HEK293 (cell line): ENCODE results near the gene UPF2.

ENCODE experiments used
- BCL11A ChIP-seq: fragments of 450-650 bp; formaldehyde crosslinking; IDR thresholded peaks from 2 replicates; pipeline ENCODE4 v1.5.1; 2016; ENCODE audit warnings: low read depth, missing biosample characterization, missing genetic modification characterization
- BCL6B ChIP-seq: fragments of 450-650 bp; formaldehyde crosslinking; IDR thresholded peaks from 2 replicates; pipeline ENCODE4 v1.5.1; 2017; ENCODE audit warnings: missing biosample characterization, missing genetic modification characterization
- GLIS1 ChIP-seq: fragments of 450-650 bp; formaldehyde crosslinking; IDR thresholded peaks from 2 replicates; pipeline ENCODE4 v1.5.1; 2016; ENCODE audit warnings: missing biosample characterization, missing genetic modification characterization
- KLF17 ChIP-seq: fragments of 450-650 bp; formaldehyde crosslinking; IDR thresholded peaks from 2 replicates; pipeline ENCODE4 v1.5.1; 2016; ENCODE audit warnings: missing biosample characterization, missing genetic modification characterization
- MZF1 ChIP-seq: fragments of 450-650 bp; formaldehyde crosslinking; IDR thresholded peaks from 2 replicates; pipeline ENCODE4 v1.5.1; 2017; ENCODE audit warnings: missing biosample characterization, missing genetic modification characterization, borderline replicate concordance
- PRDM10 ChIP-seq: fragments of 450-650 bp; formaldehyde crosslinking; IDR thresholded peaks from 2 replicates; pipeline ENCODE4 v1.5.1; 2016; ENCODE audit warnings: missing biosample characterization, missing genetic modification characterization
- PRDM4 ChIP-seq: fragments of 450-650 bp; formaldehyde crosslinking; IDR thresholded peaks from 2 replicates; pipeline ENCODE4 v1.5.1; 2017; ENCODE audit warnings: missing biosample characterization, missing genetic modification characterization
- SP7 ChIP-seq: fragments of 450-650 bp; formaldehyde crosslinking; IDR thresholded peaks from 2 replicates; pipeline ENCODE4 v1.5.1; 2016; ENCODE audit warnings: missing biosample characterization, missing genetic modification characterization
- TCF7L2 ChIP-seq: IDR thresholded peaks from 2 replicates; pipeline ENCODE4 v1.6.1; 2011; ENCODE audit warnings: low read depth, mild to moderate bottlenecking, inconsistent platforms, low read length, moderate library complexity, borderline replicate concordance
- YY2 ChIP-seq: fragments of 450-650 bp; formaldehyde crosslinking; IDR thresholded peaks from 2 replicates; pipeline ENCODE4 v1.5.1; 2016; ENCODE audit warnings: missing biosample characterization, missing genetic modification characterization
- ZFP3 ChIP-seq: fragments of 450-650 bp; formaldehyde crosslinking; IDR thresholded peaks from 2 replicates; pipeline ENCODE4 v1.5.1; 2016; ENCODE audit warnings: low read depth, missing biosample characterization, missing genetic modification characterization
- ZNF19 ChIP-seq: fragments of 450-650 bp; formaldehyde crosslinking; IDR thresholded peaks from 2 replicates; pipeline ENCODE4; 2016; ENCODE audit warnings: missing biosample characterization, missing genetic modification characterization, low read depth
- ZNF24 ChIP-seq: fragments of 450-650 bp; formaldehyde crosslinking; IDR thresholded peaks from 2 replicates; pipeline ENCODE4 v1.5.1; 2016; ENCODE audit warnings: missing biosample characterization, missing genetic modification characterization
- ZNF473 ChIP-seq: fragments of 450-650 bp; formaldehyde crosslinking; IDR thresholded peaks from 2 replicates; pipeline ENCODE4 v1.5.1; 2017; ENCODE audit warnings: missing biosample characterization, missing genetic modification characterization
- ZNF561 ChIP-seq: fragments of 450-650 bp; IDR thresholded peaks from 2 replicates; pipeline ENCODE4 v1.5.1; 2018; ENCODE audit warnings: missing biosample characterization, missing genetic modification characterization, borderline replicate concordance
- ZNF692 ChIP-seq: fragments of 450-650 bp; formaldehyde crosslinking; IDR thresholded peaks from 2 replicates; pipeline ENCODE4 v1.5.1; 2016; ENCODE audit warnings: missing biosample characterization, missing genetic modification characterization
- ZNF785 ChIP-seq: fragments of 450-650 bp; formaldehyde crosslinking; IDR thresholded peaks from 2 replicates; pipeline ENCODE4 v1.5.1; 2016; ENCODE audit warnings: missing biosample characterization, missing genetic modification characterization
- ZNF791 ChIP-seq: fragments of 450-650 bp; formaldehyde crosslinking; IDR thresholded peaks from 2 replicates; pipeline ENCODE4 v1.5.1; 2016; ENCODE audit warnings: missing biosample characterization, missing genetic modification characterization
- ZXDB ChIP-seq: fragments of 450-650 bp; formaldehyde crosslinking; IDR thresholded peaks from 2 replicates; pipeline ENCODE4 v1.5.1; 2016; ENCODE audit warnings: missing biosample characterization, missing genetic modification characterization

UPF2 gene

DNA sequence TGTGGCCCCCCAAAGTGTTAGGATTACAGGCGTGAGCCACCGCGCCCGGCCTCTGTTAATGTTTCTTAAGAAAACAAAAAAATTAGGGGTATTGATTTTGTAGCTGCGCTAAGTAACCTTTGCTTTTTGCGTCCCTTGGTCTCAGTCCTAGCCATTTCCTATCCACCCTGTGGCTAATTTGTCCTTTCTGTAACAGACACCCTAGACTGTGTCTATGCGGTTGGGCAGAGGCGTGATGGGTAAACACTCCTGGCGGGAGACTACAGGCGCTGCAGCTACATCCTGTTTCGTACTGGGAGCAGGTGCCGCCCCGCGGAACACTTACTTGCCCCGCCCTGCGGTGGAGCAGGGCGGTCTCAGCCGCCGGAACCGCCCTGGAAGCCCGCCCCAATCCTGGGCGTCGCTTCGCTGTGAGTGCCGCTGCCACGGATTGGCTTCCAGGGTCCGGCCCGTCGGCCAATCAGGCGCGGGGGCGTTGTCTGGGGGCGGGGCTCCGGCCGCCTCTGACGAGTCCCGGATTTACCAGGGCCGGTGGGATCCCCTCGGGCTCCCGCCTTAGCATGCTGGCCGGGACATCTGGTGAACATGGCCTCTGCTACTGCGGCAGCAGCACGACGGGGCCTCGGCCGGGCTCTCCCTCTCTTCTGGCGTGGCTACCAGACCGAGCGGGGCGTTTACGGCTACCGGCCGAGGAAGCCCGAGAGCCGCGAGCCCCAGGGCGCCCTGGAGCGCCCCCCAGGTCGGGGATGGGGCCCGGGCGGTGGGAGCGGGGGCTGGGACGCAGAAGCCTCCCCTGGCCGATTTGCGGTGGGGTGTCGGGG is 26.1 kb upstream of the UPF2 start, which contains the start of gene DHTKD1 (continued):
- TF ChIP-seq ZNF692: peak; percentile 57
- TF ChIP-seq MZF1 (tag by site-specific recombination): peak; percentile 58; the same call in 1 of the 2 replicates
- 0 out of 2 replicates have a peak, but pooled peaks have one; percentile 2 for TF ChIP-seq ZNF785 (tag by site-specific recombination)
- TF ChIP-seq ZNF19 (tag by site-specific recombination): no peak
- TF ChIP-seq PRDM10 (tag by site-specific recombination): peak; percentile 50; the same call in 1 of the 2 replicates
- 0 out of 2 replicates have a peak, but pooled peaks have one; percentile 43 for TF ChIP-seq YY2
- peak; percentile 44; the same call in 1 of the 2 replicates for TF ChIP-seq ZXDB
- 0 out of 2 replicates have a peak, but pooled peaks have one; percentile 34 for TF ChIP-seq BCL11A (tag by site-specific recombination)
- TF ChIP-seq ZFP3 (tag by site-specific recombination): no peak
- TF ChIP-seq GLIS1: peak; percentile 64
- 0 out of 2 replicates have a peak, but pooled peaks have one; percentile 23 for TF ChIP-seq ZNF24
- no peak for TF ChIP-seq BCL6B (tag by site-specific recombination)
- no peak for TF ChIP-seq TCF7L2
- no peak for TF ChIP-seq ZNF791 (tag by site-specific recombination)
- TF ChIP-seq ZNF473 (tag by site-specific recombination): no peak
- TF ChIP-seq SP7 (tag by site-specific recombination): peak; percentile 72; the same call in 1 of the 2 replicates
- no peak; the same call in none of the 2 replicates for TF ChIP-seq ZNF561
- TF ChIP-seq PRDM4 (tag by site-specific recombination): 0 out of 2 replicates have a peak, but pooled peaks have one; percentile 9
- peak; percentile 34; the same call in 1 of the 2 replicates for TF ChIP-seq KLF17 (tag by site-specific recombination)
